Gastroesophageal sphincter (tissue), 4 donors: ENCODE data around the gene PDLIM5. TPM values are rescaled to one million over a fixed set of nuclear protein-coding genes. Genes with fewer than 3 reads are reported as not detected.

Source experiments
- ATAC-seq: fragments of 150-250 bp; one replicate; pipeline ENCODE4 v1.9.1; 2016; ENCODE audit warnings: mild to moderate bottlenecking, moderate library complexity
- H3K27ac ChIP-seq, 4 donors: fragments of 200-600 bp; sonication (generic) in 3 of 4; 1 replicate in 3 of 4; 2 replicates in 1 of 4; pipeline ENCODE4 v1.5.1; 2016 to 2019
- H3K27me3 ChIP-seq: fragments of 200-600 bp; sonication (generic); one replicate; pipeline ENCODE4 v1.5.1; 2019
- H3K36me3 ChIP-seq, 2 donors: fragments of 200-600 bp; sonication (generic); one replicate each; pipeline ENCODE4 v1.5.1; 2019; ENCODE audit warnings: control low read depth in 1 of 2
- H3K4me1 ChIP-seq, 3 donors: fragments of 200-600 bp; sonication (generic); 1 replicate in 2 of 3; 2 replicates in 1 of 3; pipeline ENCODE4 v1.5.1; 2016 to 2019; ENCODE audit warnings: control low read depth in 2 of 3
- H3K4me3 ChIP-seq, 2 donors: fragments of 200-600 bp; sonication (generic); one replicate each; pipeline ENCODE4 v1.5.1; 2019; ENCODE audit warnings: mild to moderate bottlenecking in 1 of 2, moderate library complexity in 1 of 2
- H3K9me3 ChIP-seq, 3 donors: fragments of 200-600 bp; sonication (generic); one replicate each; pipeline ENCODE4 v1.5.1; 2017 to 2019; ENCODE audit warnings: control low read depth in 2 of 3
- EP300 ChIP-seq: sonication (generic); formaldehyde crosslinking; IDR thresholded peaks from one replicate; pipeline ENCODE4 v1.6.1; 2017; ENCODE audit warnings: antibody characterized with exemption, mild to moderate bottlenecking
- POLR2A ChIP-seq, 2 donors: fragments of 450-650 bp; IDR thresholded peaks; one replicate each; pipeline ENCODE4 v1.6.1; 2017; ENCODE audit warnings: antibody characterized with exemption in 2 of 2, mild to moderate bottlenecking in 2 of 2, moderate library complexity in 1 of 2
- POLR2AphosphoS5 ChIP-seq: sonication (generic); formaldehyde crosslinking; IDR thresholded peaks from one replicate; pipeline ENCODE4 v1.6.1; 2017; ENCODE audit warnings: antibody characterized with exemption
- WGBS, 2 donors: methylation state at CpG; one replicate each; pipeline ENCODE4 v1.1.5; 2018; ENCODE audit warnings: low coverage in 1 of 2; 5-methylcytosine and 5-hydroxymethylcytosine counted together
- total RNA-seq, 4 donors: library from RNA; depleted of rRNA; stranded (reverse); fragments of >200 nt; gene quantifications; one replicate each; pipeline ENCODE4 v1.1.0, GENCODE V29; 2016
- TF ChIP-seq, protein P1 (sequence below), 4 experiments: fragments of 200-600 bp in 2 of 4; fragments of 450-650 bp in 2 of 4; sonication (generic) in 1 of 4; IDR thresholded peaks; one replicate each; pipeline ENCODE4 v1.5.1; 2017 to 2019; ENCODE audit warnings: antibody characterized with exemption in 4 of 4, mild to moderate bottlenecking in 2 of 4, moderate library complexity in 2 of 4

Gene PDLIM5
- total RNA-seq, 4 donors from 2014 or later, result 100 to 223 (median 175) TPM

DNA sequence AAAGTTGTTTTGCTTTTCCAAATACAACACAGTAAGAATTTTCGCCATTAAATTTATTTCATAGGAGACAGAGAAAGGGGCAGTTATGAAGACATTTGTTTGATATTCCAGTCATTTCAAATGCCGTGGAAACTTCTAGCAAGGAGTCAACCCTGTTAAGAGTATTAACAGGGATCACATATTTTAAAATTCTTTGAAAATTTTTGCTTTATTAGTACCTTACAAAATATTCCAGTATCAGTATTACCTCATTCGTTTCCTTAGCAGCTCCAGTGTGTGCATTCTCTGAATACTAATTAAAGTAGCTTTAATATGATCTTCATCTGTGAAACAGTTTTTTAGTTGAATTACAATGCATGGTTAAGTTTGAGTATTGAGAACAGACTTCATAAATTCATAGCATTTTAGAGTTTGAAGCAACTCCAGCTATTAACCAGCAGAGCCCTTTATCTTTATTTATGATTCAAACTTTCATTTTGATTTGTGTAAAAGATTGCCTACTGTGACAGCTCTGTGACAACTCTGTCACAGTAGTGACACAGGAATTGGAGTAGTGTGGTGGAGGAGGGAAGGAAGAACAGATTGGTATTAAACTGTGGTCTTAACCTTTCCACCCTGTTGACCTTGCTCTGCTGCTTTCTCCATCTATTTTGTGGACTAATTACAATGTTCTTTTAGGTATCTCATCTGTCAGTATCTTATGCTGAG lies 86.3 kb downstream of the PDLIM5 start:
- peaks cover 12 to 71% (median 27%) of the 10 kb centered on the region in 3 donors for H3K4me1 ChIP-seq
- H3K9me3 ChIP-seq, result no peaks in the 10 kb centered on the region
- H3K27ac ChIP-seq, result no peak overlapping the region
- TF ChIP-seq, protein P1, sequence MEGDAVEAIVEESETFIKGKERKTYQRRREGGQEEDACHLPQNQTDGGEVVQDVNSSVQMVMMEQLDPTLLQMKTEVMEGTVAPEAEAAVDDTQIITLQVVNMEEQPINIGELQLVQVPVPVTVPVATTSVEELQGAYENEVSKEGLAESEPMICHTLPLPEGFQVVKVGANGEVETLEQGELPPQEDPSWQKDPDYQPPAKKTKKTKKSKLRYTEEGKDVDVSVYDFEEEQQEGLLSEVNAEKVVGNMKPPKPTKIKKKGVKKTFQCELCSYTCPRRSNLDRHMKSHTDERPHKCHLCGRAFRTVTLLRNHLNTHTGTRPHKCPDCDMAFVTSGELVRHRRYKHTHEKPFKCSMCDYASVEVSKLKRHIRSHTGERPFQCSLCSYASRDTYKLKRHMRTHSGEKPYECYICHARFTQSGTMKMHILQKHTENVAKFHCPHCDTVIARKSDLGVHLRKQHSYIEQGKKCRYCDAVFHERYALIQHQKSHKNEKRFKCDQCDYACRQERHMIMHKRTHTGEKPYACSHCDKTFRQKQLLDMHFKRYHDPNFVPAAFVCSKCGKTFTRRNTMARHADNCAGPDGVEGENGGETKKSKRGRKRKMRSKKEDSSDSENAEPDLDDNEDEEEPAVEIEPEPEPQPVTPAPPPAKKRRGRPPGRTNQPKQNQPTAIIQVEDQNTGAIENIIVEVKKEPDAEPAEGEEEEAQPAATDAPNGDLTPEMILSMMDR (IDR thresholded peaks at IDR 0.05), result no peak
- TF ChIP-seq POLR2A (IDR thresholded peaks at IDR 0.05) (no peak), POLR2AphosphoS5 (no peak), EP300 (no peak)
- 73 to 82% methylated on average over 3 of the region's 3 CpGs for WGBS, 2 donors
- no peaks in the 10 kb centered on the region for H3K36me3 ChIP-seq
- no peaks in the 10 kb centered on the region for H3K27me3 ChIP-seq
- no peak overlapping the region for H3K4me3 ChIP-seq
- no peak for ATAC-seq

DNA sequence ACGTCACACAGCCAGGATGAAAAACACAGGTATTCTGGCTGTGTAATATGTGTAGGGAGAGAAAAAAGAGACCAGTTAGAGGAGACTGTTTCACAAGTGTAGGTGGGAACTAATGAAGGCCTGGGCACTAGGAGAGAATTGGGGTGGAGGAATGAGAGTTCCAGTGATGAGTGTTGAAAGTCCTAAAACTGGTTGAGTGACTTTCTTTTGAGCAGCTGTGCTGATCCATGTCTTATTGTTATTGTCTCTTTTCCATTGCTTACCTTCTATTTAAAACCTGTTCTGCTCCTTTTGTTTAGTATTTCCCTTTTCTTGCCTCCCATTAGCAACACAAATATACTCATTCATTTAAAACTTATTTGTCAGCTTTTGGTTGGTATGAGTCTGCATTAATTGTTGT lies 88.7 kb downstream of the PDLIM5 start:
- H3K27ac ChIP-seq, result peak overlapping the region in 1 of 4 donors; percentile 18
- H3K4me1 ChIP-seq, result peaks cover 9 to 63% (median 14%) of the 10 kb centered on the region in 3 donors
- WGBS, 2 donors, result 90 to 100% methylated on average over 1 of the region's 1 CpG
- TF ChIP-seq EP300 (no peak), POLR2A (IDR thresholded peaks at IDR 0.05) (no peak), POLR2AphosphoS5 (no peak)
- TF ChIP-seq, protein P1 (IDR thresholded peaks at IDR 0.05), result no peak
- no peaks in the 10 kb centered on the region for H3K27me3 ChIP-seq
- H3K4me3 ChIP-seq, result no peak overlapping the region
- no peaks in the 10 kb centered on the region for H3K36me3 ChIP-seq
- H3K9me3 ChIP-seq, result no peaks in the 10 kb centered on the region
- ATAC-seq, result no peak

DNA sequence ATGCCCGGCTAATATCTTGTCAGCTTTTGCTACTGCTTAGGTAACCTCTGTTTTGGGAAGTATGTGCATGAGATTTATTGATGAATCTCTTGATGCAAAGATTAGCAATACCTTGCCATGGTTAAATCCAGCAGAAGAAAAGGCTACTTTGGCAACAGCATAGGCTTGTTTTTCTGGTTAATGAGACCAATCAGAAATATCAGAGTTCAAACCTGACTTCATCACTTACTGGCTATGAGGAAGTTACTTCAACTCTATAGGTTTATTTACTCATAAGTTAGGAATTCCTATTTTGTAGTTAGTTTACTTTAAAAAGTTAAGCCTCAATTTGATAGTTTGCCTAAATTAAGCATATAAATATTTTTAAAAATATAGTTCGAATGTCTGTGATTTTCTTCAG lies 93.1 kb downstream of the PDLIM5 start:
- TF ChIP-seq, protein P1 (IDR thresholded peaks at IDR 0.05), result no peak
- TF ChIP-seq POLR2A (IDR thresholded peaks at IDR 0.05) (no peak), EP300 (no peak), POLR2AphosphoS5 (no peak)
- no peak overlapping the region for H3K27ac ChIP-seq
- ATAC-seq, result no peak
- WGBS, 2 donors, result 55 to 82% methylated on average over 2 of the region's 2 CpGs
- no peaks in the 10 kb centered on the region for H3K9me3 ChIP-seq
- H3K4me3 ChIP-seq, result no peak overlapping the region
- no peaks in the 10 kb centered on the region for H3K36me3 ChIP-seq
- H3K4me1 ChIP-seq, result peaks cover 0 to 42% (median 3%) of the 10 kb centered on the region in 3 donors
- H3K27me3 ChIP-seq, result no peaks in the 10 kb centered on the region

DNA sequence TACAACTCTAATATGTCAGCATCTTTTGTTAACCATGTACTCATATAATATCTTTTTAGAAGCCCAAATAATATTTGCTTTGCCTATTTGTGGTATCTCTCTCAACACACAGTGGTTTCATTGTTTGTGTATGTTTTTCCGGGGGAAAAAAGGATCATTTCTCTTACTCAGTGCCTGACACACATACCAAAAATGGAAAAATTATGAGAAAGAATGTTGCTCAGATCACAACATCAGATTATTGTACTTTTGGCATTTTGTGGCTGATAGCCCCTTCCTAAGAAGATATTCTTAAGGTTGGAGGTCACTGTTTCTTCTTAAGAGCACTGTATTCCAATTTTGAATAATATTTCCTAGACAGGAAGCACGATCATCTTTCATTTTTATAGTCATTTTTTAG lies 93.6 kb downstream of the PDLIM5 start:
- Histone ChIP-seq H3K9me3 (no peaks in the 10 kb centered on the region), H3K4me1 (peaks cover 0 to 42% (median 3%) of the 10 kb centered on the region in 3 donors), H3K27me3 (no peaks in the 10 kb centered on the region), H3K4me3 (no peak overlapping the region), H3K27ac (no peak overlapping the region), H3K36me3 (no peaks in the 10 kb centered on the region)
- TF ChIP-seq EP300, result no peak
- no peak for TF ChIP-seq POLR2A (IDR thresholded peaks at IDR 0.05)
- TF ChIP-seq, protein P1 (IDR thresholded peaks at IDR 0.05), result no peak
- no peak for TF ChIP-seq POLR2AphosphoS5
- 66 to 68% methylated on average over 2 of the region's 2 CpGs for WGBS, 2 donors
- no peak for ATAC-seq

DNA sequence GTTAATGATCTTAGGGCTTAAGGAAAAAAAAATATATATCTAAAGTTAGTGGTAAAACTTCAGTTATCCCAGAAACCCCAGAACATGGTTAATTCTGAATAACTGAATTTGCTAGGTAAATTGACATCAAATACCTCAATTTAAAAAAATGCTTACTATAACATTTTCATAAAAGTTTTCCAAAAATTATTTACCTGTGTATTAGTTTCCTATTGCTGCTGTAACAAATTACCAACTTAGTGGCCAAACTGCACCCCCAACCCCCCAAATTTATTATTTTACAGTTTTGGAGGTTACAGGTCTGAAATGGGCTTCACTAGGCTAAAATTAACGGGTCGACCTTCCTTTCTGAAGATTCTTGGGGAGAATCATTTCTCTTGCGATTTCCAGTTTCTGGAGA lies 95.2 kb downstream of the PDLIM5 start:
- Histone ChIP-seq H3K27me3 (no peaks in the 10 kb centered on the region), H3K4me1 (peaks cover 0 to 34% (median 3%) of the 10 kb centered on the region in 3 donors), H3K4me3 (no peak overlapping the region), H3K27ac (no peak overlapping the region), H3K9me3 (no peaks in the 10 kb centered on the region), H3K36me3 (no peaks in the 10 kb centered on the region)
- ATAC-seq, result no peak
- no peak for TF ChIP-seq EP300
- TF ChIP-seq POLR2A (IDR thresholded peaks at IDR 0.05), result no peak
- TF ChIP-seq, protein P1 (IDR thresholded peaks at IDR 0.05), result no peak
- TF ChIP-seq POLR2AphosphoS5, result no peak
- 90 to 100% methylated on average over 3 of the region's 3 CpGs for WGBS, 2 donors
